HEK293 (cell line): Measurements from ENCODE around the gene IQCE.
A peak's percentile ranks its signal among the peaks of the same experiment; 100 is the strongest.

ENCODE experiments used
- CTCF ChIA-PET: fragments of 350-600 bp; formaldehyde crosslinking; extraction: SDS; loops from one replicate; lab custom pipeline; 2021; ENCODE audit warnings: antibody characterized with exemption; lab: Yijun Ruan, JAX
- POLR2A ChIA-PET: fragments of 300-600 bp; formaldehyde crosslinking; extraction: SDS; loops from one replicate; lab custom pipeline; 2020; ENCODE audit warnings: antibody characterized with exemption, inconsistent platforms; lab: Yijun Ruan, JAX
- H3K27ac ChIP-seq: fragments of 200-500 bp; sonication (Bioruptor generic); 2 replicates; pipeline ENCODE4 v1.5.1; 2014; ENCODE audit warnings: low read depth, low read length, control low read depth, inconsistent platforms; ENCODE audit errors: extremely low read depth
- H3K36me3 ChIP-seq, 2 experiments: fragments of 200-500 bp in 1 of 2; sonication (Bioruptor generic) in 1 of 2; 1 replicate in 1 of 2; 2 replicates in 1 of 2; pipeline ENCODE4 v1.5.1; 2014 to 2017; ENCODE audit warnings: inconsistent platforms in 2 of 2, low read length in 2 of 2; ENCODE audit not compliant: control insufficient read depth in 2 of 2, insufficient read depth in 1 of 2
- H3K4me1 ChIP-seq: fragments of 200-500 bp; sonication (Bioruptor generic); 2 replicates; pipeline ENCODE4 v1.5.1; 2014; ENCODE audit warnings: mild to moderate bottlenecking, low read length, inconsistent platforms; ENCODE audit not compliant: control insufficient read depth, insufficient read depth
- H3K4me3 ChIP-seq: 2 replicates; pipeline ENCODE4 v1.5.1; 2011; ENCODE audit warnings: low read depth, mild to moderate bottlenecking, control low read depth, low read length, moderate library complexity
- H3K9me3 ChIP-seq: fragments of 200-500 bp; sonication (Bioruptor generic); 2 replicates; pipeline ENCODE4 v1.5.1; 2014; ENCODE audit warnings: low read depth, low read length, inconsistent platforms; ENCODE audit not compliant: control insufficient read depth, insufficient read depth
- GFI1B ChIP-seq: fragments of 450-650 bp; formaldehyde crosslinking; IDR thresholded peaks from 2 replicates; pipeline ENCODE4 v1.5.1; 2016; ENCODE audit warnings: missing biosample characterization, missing genetic modification characterization
- GLIS2 ChIP-seq: fragments of 450-650 bp; formaldehyde crosslinking; IDR thresholded peaks from 2 replicates; pipeline ENCODE4 v1.5.1; 2016; ENCODE audit warnings: missing biosample characterization, missing genetic modification characterization
- HOXA7 ChIP-seq: sonication (generic); formaldehyde crosslinking; IDR thresholded peaks from 2 replicates; pipeline ENCODE4 v1.8.1; 2022; ENCODE audit warnings: missing genetic modification reagents, borderline replicate concordance
- SP2 ChIP-seq: fragments of 450-650 bp; formaldehyde crosslinking; IDR thresholded peaks from 2 replicates; pipeline ENCODE4 v1.5.1; 2016; ENCODE audit warnings: missing biosample characterization, missing genetic modification characterization
- ZBTB17 ChIP-seq: fragments of 450-650 bp; formaldehyde crosslinking; IDR thresholded peaks from 2 replicates; pipeline ENCODE4 v1.5.1; 2016; ENCODE audit warnings: missing biosample characterization, missing genetic modification characterization
- ZBTB20 ChIP-seq: fragments of 450-650 bp; formaldehyde crosslinking; IDR thresholded peaks from 2 replicates; pipeline ENCODE4 v1.5.1; 2016; ENCODE audit warnings: missing biosample characterization, missing genetic modification characterization
- ZBTB7A ChIP-seq: fragments of 450-650 bp; formaldehyde crosslinking; IDR thresholded peaks from 2 replicates; pipeline ENCODE4 v1.5.1; 2016; ENCODE audit warnings: low read depth, missing biosample characterization, missing genetic modification characterization
- ZFP41 ChIP-seq: fragments of 450-650 bp; formaldehyde crosslinking; IDR thresholded peaks from 2 replicates; pipeline ENCODE4 v1.5.1; 2016; ENCODE audit warnings: missing biosample characterization, missing genetic modification characterization, borderline replicate concordance
- ZIC2 ChIP-seq: fragments of 450-650 bp; formaldehyde crosslinking; IDR thresholded peaks from 2 replicates; pipeline ENCODE4 v1.5.1; 2016; ENCODE audit warnings: missing biosample characterization, missing genetic modification characterization
- ZNF211 ChIP-seq: fragments of 450-650 bp; formaldehyde crosslinking; IDR thresholded peaks from 2 replicates; pipeline ENCODE4 v1.5.1; 2016; ENCODE audit warnings: low read depth, missing biosample characterization, missing genetic modification characterization
- ZNF394 ChIP-seq: fragments of 450-650 bp; formaldehyde crosslinking; IDR thresholded peaks from 2 replicates; pipeline ENCODE4 v1.5.1; 2016; ENCODE audit warnings: missing biosample characterization, missing genetic modification characterization, mild to moderate bottlenecking, moderate library complexity, borderline replicate concordance
- ZNF549 ChIP-seq: fragments of 450-650 bp; IDR thresholded peaks from 2 replicates; pipeline ENCODE4 v1.5.1; 2018; ENCODE audit warnings: missing biosample characterization, missing genetic modification characterization, mild to moderate bottlenecking, inconsistent platforms, moderate library complexity
- TF ChIP-seq, protein P1 (sequence below): fragments of 450-650 bp; formaldehyde crosslinking; IDR thresholded peaks from 2 replicates; pipeline ENCODE4 v1.5.1; 2016; ENCODE audit warnings: missing biosample characterization, missing genetic modification characterization
- TF ChIP-seq, protein P2 (sequence below): fragments of 450-650 bp; formaldehyde crosslinking; IDR thresholded peaks from 2 replicates; pipeline ENCODE4 v1.5.1; 2016; ENCODE audit warnings: missing biosample characterization, missing genetic modification characterization
- TF ChIP-seq, protein P3 (sequence below): fragments of 450-650 bp; formaldehyde crosslinking; optimal IDR thresholded peaks from 2 replicates; pipeline ENCODE3; 2016; ENCODE audit warnings: missing biosample characterization, mild to moderate bottlenecking, missing genetic modification characterization
- TF ChIP-seq, protein P4 (sequence below): fragments of 450-650 bp; formaldehyde crosslinking; IDR thresholded peaks from 2 replicates; pipeline ENCODE4 v1.5.1; 2016; ENCODE audit warnings: missing biosample characterization, missing genetic modification characterization
- TF ChIP-seq, protein P5 (sequence below): fragments of 450-650 bp; formaldehyde crosslinking; IDR thresholded peaks from 2 replicates; pipeline ENCODE4 v1.5.1; 2016; ENCODE audit warnings: missing biosample characterization, missing genetic modification characterization

IQCE gene

DNA sequence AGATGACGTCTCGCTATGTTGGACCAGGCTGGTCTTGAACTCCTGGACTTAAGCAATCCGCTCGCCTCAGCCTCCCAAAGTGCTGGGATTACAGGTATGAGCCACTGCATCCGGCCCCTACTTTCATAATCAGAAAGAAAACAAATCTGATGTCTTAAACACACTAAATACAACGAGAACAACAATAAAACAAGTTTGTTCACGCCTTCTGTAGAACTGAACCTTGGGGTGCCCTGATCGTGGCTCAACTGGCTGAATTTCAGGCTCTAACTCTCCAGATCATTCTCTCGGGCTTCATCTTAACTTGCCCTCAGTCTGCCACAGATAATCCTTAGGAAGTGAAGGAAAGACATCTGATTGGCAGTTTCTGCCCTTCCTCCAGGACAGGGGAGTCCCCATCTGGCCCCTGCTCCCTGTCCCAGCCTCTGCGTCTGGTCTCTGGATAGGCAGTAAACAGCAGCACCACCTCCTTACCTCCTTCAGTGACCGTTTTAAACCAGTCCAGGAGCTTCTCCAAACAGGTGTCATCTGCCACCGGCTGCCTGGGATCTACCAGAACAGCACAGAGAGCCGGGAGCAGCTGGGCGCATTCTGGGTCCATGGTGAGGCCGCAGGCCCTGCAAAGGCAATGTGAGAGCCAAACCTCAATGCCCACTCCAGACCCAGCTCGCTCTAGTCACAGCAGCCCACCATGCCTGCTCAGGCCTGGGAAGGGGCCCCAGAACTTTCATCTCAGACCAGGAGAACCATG, 4.8 kb upstream of the IQCE start (continued):
- peak; percentile 59 for TF ChIP-seq SP2
- TF ChIP-seq ZNF211 (tag by site-specific recombination): no peak
- TF ChIP-seq ZBTB17 (tag by site-specific recombination): peak; percentile 78
- TF ChIP-seq HOXA7 (CRISPR knock-in tag): no peak

DNA sequence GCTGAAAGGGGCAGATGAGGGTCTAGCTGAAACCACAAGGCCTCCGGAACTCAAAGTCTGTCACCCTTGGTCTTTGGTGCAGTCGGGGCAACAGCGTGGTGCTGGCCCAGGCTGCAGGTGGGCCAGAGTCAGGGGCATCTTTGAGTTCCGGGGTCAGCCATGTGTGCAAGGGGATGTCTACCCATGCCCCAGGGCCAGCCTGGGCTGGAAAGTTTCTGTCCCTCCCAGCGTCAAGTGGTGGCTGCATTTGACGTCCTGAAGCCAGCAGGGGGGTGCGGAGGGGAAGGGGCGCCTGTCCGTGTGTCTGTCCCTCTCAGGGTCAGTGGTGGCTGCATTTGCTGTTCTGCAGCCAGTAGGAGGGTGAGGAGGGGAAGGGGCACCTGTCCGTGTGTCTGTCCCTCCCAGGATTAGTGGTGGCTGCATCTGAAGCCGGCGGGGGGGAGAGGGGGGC, 4.1 kb upstream of the IQCE start:
- ChIA-PET POLR2A (interaction anchor here (0.6 kb wide), 1 partner anchor 173 kb away, joined by 6 read pairs; no protein-coding TSS in a partner anchor), CTCF (interaction anchor here (0.7 to 0.9 kb wide), 2 partner anchors 126 to 994 kb away, joined by 3 to 5 read pairs; no protein-coding TSS in a partner anchor)
- Histone ChIP-seq H3K4me3 (peak overlapping the region; percentile 88), H3K9me3 (no peaks in the 10 kb centered on the region), H3K4me1 (peaks cover 2% of the 10 kb centered on the region; the same call in 1 of the 2 replicates), H3K27ac (peak overlapping the region; percentile 6; the same call in 1 of the 2 replicates), H3K36me3 (peaks cover 14 to 27% of the 10 kb centered on the region in 2 experiments; a peak in 2 of 3 replicates)
- TF ChIP-seq GFI1B (tag by site-specific recombination) (no peak), GLIS2 (tag by site-specific recombination) (peak; percentile 19; the same call in 1 of the 2 replicates), ZBTB20 (tag by site-specific recombination) (peak; percentile 74), ZNF394 (no peak), ZBTB7A (tag by site-specific recombination) (no peak)
- TF ChIP-seq, protein P1, sequence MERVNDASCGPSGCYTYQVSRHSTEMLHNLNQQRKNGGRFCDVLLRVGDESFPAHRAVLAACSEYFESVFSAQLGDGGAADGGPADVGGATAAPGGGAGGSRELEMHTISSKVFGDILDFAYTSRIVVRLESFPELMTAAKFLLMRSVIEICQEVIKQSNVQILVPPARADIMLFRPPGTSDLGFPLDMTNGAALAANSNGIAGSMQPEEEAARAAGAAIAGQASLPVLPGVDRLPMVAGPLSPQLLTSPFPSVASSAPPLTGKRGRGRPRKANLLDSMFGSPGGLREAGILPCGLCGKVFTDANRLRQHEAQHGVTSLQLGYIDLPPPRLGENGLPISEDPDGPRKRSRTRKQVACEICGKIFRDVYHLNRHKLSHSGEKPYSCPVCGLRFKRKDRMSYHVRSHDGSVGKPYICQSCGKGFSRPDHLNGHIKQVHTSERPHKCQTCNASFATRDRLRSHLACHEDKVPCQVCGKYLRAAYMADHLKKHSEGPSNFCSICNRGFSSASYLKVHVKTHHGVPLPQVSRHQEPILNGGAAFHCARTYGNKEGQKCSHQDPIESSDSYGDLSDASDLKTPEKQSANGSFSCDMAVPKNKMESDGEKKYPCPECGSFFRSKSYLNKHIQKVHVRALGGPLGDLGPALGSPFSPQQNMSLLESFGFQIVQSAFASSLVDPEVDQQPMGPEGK (tag by site-specific recombination): peak; percentile 11

DNA sequence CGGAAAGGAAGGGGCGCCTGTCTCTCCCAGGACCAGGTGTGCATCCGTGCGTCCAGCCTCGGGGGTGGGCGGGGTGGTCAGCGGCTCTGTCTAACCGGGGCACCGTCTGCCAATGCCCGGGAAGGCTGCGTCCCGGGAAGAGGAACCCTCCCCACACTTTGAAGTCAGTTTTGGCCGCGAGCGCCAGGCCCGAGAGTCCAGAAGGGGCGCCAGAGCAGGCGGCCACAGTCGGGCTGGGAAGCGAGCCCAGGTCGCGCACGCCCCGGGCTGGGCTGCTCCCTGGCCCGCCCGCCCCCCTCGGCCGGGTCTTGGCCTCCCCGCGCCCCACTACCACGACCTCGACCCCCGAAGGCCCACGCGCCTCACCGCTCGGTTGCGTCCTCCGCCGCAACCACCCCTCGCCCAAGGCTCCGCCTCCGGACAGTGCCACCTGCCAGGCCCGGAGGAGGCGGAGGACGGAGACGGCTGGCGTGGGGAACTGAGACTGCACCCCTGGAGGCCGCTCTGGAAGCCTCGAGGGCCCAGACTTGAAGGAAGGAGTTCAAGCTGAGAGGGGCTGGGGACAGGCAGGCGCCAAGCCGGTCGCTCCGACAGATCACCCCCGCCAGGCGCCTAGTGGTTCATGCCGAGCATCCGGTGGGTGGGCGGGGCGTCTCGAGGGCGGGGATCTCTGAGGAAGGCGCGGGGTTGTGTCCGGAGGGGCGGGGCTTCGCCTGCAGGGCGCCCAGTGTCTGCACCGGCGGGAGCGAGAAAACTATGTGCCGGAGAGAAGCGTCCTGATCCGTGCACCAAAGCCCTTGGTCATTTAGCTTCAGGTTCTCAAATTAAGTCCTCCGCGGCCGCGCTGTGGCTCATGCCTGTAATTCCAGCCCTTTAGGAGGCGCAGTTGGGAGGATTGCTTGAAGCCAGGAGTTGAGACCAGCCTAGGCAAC, 3.4 kb upstream of the IQCE start, which contains the start of gene BRAT1:
TSS of gene BRAT1 (minus strand) at position 404 of the 932 bp plus-strand sequence. CDS start 1,093 bp downstream, outside the sequence.
- peaks cover 2% of the 10 kb centered on the region; the same call in 1 of the 2 replicates for H3K4me1 ChIP-seq
- H3K9me3 ChIP-seq: no peaks in the 10 kb centered on the region
- H3K27ac ChIP-seq: peak within 1 kb of the TSS; percentile 100
- peak within 1 kb of the TSS; percentile 88 for H3K4me3 ChIP-seq
- CTCF ChIA-PET: interaction anchor here (0.6 to 0.7 kb wide), 2 partner anchors 54 to 221 kb away, joined by 3 to 4 read pairs; no protein-coding TSS in a partner anchor
- peaks cover 13 to 22% of the 10 kb centered on the region in 2 experiments; a peak in 2 of 3 replicates for H3K36me3 ChIP-seq
- POLR2A ChIA-PET: interaction anchor here (0.6 to 1.0 kb wide), 7 partner anchors 10 to 172 kb away, joined by 3 to 14 read pairs (median 6); no protein-coding TSS in a partner anchor
- TF ChIP-seq, protein P2, sequence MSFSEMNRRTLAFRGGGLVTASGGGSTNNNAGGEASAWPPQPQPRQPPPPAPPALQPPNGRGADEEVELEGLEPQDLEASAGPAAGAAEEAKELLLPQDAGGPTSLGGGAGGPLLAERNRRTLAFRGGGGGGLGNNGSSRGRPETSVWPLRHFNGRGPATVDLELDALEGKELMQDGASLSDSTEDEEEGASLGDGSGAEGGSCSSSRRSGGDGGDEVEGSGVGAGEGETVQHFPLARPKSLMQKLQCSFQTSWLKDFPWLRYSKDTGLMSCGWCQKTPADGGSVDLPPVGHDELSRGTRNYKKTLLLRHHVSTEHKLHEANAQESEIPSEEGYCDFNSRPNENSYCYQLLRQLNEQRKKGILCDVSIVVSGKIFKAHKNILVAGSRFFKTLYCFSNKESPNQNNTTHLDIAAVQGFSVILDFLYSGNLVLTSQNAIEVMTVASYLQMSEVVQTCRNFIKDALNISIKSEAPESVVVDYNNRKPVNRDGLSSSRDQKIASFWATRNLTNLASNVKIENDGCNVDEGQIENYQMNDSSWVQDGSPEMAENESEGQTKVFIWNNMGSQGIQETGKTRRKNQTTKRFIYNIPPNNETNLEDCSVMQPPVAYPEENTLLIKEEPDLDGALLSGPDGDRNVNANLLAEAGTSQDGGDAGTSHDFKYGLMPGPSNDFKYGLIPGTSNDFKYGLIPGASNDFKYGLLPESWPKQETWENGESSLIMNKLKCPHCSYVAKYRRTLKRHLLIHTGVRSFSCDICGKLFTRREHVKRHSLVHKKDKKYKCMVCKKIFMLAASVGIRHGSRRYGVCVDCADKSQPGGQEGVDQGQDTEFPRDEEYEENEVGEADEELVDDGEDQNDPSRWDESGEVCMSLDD (tag by site-specific recombination): 0 out of 2 replicates have a peak, but pooled peaks have one; percentile 33
- TF ChIP-seq, protein P3, sequence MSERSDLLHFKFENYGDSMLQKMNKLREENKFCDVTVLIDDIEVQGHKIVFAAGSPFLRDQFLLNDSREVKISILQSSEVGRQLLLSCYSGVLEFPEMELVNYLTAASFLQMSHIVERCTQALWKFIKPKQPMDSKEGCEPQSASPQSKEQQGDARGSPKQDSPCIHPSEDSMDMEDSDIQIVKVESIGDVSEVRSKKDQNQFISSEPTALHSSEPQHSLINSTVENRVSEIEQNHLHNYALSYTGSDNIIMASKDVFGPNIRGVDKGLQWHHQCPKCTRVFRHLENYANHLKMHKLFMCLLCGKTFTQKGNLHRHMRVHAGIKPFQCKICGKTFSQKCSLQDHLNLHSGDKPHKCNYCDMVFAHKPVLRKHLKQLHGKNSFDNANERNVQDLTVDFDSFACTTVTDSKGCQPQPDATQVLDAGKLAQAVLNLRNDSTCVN (tag by site-specific recombination): peak; percentile 62
- no peak for TF ChIP-seq ZFP41
- TF ChIP-seq, protein P4, sequence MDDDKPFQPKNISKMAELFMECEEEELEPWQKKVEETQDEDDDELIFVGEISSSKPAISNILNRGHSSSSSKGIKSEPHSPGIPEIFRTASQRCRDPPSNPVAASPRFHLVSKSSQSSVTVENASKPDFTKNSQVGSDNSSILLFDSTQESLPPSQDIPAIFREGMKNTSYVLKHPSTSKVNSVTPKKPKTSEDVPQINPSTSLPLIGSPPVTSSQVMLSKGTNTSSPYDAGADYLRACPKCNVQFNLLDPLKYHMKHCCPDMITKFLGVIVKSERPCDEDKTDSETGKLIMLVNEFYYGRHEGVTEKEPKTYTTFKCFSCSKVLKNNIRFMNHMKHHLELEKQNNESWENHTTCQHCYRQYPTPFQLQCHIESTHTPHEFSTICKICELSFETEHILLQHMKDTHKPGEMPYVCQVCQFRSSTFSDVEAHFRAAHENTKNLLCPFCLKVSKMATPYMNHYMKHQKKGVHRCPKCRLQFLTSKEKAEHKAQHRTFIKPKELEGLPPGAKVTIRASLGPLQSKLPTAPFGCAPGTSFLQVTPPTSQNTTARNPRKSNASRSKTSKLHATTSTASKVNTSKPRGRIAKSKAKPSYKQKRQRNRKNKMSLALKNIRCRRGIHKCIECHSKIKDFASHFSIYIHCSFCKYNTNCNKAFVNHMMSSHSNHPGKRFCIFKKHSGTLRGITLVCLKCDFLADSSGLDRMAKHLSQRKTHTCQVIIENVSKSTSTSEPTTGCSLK (tag by site-specific recombination): no peak
- TF ChIP-seq, protein P5, sequence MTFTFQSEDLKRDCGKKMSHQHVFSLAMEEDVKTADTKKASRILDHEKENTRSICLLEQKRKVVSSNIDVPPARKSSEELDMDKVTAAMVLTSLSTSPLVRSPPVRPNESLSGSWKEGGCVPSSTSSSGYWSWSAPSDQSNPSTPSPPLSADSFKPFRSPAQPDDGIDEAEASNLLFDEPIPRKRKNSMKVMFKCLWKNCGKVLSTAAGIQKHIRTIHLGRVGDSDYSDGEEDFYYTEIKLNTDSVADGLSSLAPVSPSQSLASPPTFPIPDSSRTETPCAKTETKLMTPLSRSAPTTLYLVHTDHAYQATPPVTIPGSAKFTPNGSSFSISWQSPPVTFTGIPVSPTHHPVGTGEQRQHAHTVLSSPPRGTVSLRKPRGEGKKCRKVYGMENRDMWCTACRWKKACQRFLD (tag by site-specific recombination): no peak
- TF ChIP-seq SP2: peak; percentile 76
- peak; percentile 86 for TF ChIP-seq ZIC2 (tag by site-specific recombination)
- TF ChIP-seq ZNF549: no peak
